A549 (cell line): ENCODE data around the gene THSD7A. TPM values are rescaled to one million over a fixed set of nuclear protein-coding genes. Genes with fewer than 3 reads are reported as not detected.

Experiments used
- ATAC-seq, 2 experiments: fragments of 200-7000 bp in 1 of 2; fragments of >200 bp in 1 of 2; cut with Nextera tagmentation in 1 of 2; cut with Tn5 transposase in 1 of 2; 3 replicates each; pipeline versions ENCODE4 v1.8.0 to v1.9.1; 2018 to 2020; ENCODE audit warnings: mild to moderate bottlenecking in 1 of 2, moderate library complexity in 1 of 2
- CTCF ChIA-PET: fragments of 300-600 bp; sonication (Branson Sonifier 250); formaldehyde crosslinking; extraction: SDS; loops from one replicate; lab custom pipeline; 2021; ENCODE audit warnings: antibody characterized with exemption, inconsistent platforms; lab: Yijun Ruan, JAX
- POLR2A ChIA-PET: fragments of 350-600 bp; formaldehyde crosslinking; extraction: SDS; loops from one replicate; lab custom pipeline; 2021; ENCODE audit warnings: antibody characterized with exemption, inconsistent platforms; lab: Yijun Ruan, JAX
- DNase-seq, 2 experiments: peaks; one replicate each; pipeline versions ENCODE4 v3.0.0 to v3.0.0-alpha.2; 2011 to 2016; ENCODE audit warnings: low read depth in 1 of 2, low spot score in 1 of 2
- FAIRE-seq: peaks from 2 replicates; lab custom pipeline; 2011; peaks lifted over from hg19 to GRCh38; lab: Jason Lieb, UNC
- H3K27ac ChIP-seq, 2 experiments: fragments of >200 bp; sonication (Bioruptor Twin); formaldehyde crosslinking; 3 replicates each; pipeline ENCODE4 v1.5.1; 2016 to 2017
- H3K4me1 ChIP-seq: fragments of >200 bp; sonication (Bioruptor Twin); formaldehyde crosslinking; 3 replicates; pipeline ENCODE4 v1.6.1; 2016
- H3K4me2 ChIP-seq: fragments of >200 bp; sonication (Bioruptor Twin); formaldehyde crosslinking; 3 replicates; pipeline ENCODE4 v1.6.1; 2016
- H3K4me3 ChIP-seq: fragments of >200 bp; sonication (Bioruptor Twin); formaldehyde crosslinking; 3 replicates; pipeline ENCODE4 v1.5.1; 2016
- H3K9me3 ChIP-seq: fragments of >200 bp; sonication (Bioruptor Twin); formaldehyde crosslinking; 3 replicates; pipeline ENCODE4 v1.6.1; 2016
- CBX8 ChIP-seq: fragments of 200-600 bp; sonication (generic); IDR thresholded peaks from 2 replicates; pipeline ENCODE4 v1.6.1; 2016
- CHD2 ChIP-seq: fragments of 150-350 bp; IDR thresholded peaks from 2 replicates; pipeline ENCODE4 v1.6.1; 2014; ENCODE audit warnings: low read length; ENCODE audit not compliant: partially characterized antibody
- CHD4 ChIP-seq: fragments of 200-600 bp; sonication (generic); IDR thresholded peaks from 2 replicates; pipeline ENCODE4 v1.6.1; 2016; ENCODE audit warnings: antibody characterized with exemption, mild to moderate bottlenecking, borderline replicate concordance
- EHMT2 ChIP-seq: fragments of 200-600 bp; sonication (generic); IDR thresholded peaks from 2 replicates; pipeline ENCODE4 v1.6.1; 2016; ENCODE audit warnings: antibody characterized with exemption, low read depth, mild to moderate bottlenecking, moderate library complexity
- EP300 ChIP-seq, 2 experiments: fragments of >200 bp; sonication (Bioruptor Twin); formaldehyde crosslinking; IDR thresholded peaks; 2 replicates in 1 of 2; 3 replicates in 1 of 2; pipeline ENCODE4 v1.6.1; 2016 to 2017
- ESRRA ChIP-seq: fragments of 150-350 bp; IDR thresholded peaks from 2 replicates; pipeline ENCODE4 v1.6.1; 2014; ENCODE audit warnings: mild to moderate bottlenecking, low read length, borderline replicate concordance
- HEYL ChIP-seq: fragments of 250-450 bp; sonication (Bioruptor Pico); IDR thresholded peaks from 2 replicates; pipeline ENCODE4 v1.8.0; 2021; ENCODE audit warnings: mild to moderate bottlenecking, moderate library complexity
- JUNB ChIP-seq: fragments of >200 bp; sonication (Bioruptor Twin); formaldehyde crosslinking; IDR thresholded peaks from 2 replicates; pipeline ENCODE4 v1.6.1; 2016
- NPAS2 ChIP-seq: fragments of 250-450 bp; sonication (Bioruptor Pico); IDR thresholded peaks from 2 replicates; pipeline ENCODE4 v1.8.0; 2022; ENCODE audit warnings: mild to moderate bottlenecking, moderate library complexity, borderline replicate concordance
- POLR2AphosphoS2 ChIP-seq: conservative IDR thresholded peaks from 2 replicates; pipeline ENCODE4 v1.6.1; 2012; ENCODE audit warnings: low read length, improper control_type of control experiment, inconsistent platforms
- RAD21 ChIP-seq, 2 experiments: fragments of >200 bp in 1 of 2; sonication (Bioruptor Twin) in 1 of 2; formaldehyde crosslinking in 1 of 2; IDR thresholded peaks in 1 of 2; conservative IDR thresholded peaks in 1 of 2; 2 replicates in 1 of 2; 3 replicates in 1 of 2; pipeline ENCODE4 v1.6.1; 2012 to 2018; ENCODE audit warnings: inconsistent platforms in 1 of 2
- RARB ChIP-seq: fragments of 250-450 bp; sonication (Bioruptor Pico); IDR thresholded peaks from 2 replicates; pipeline ENCODE4 v1.8.0; 2021; ENCODE audit warnings: mild to moderate bottlenecking, moderate library complexity
- TP53 ChIP-seq: fragments of 250-450 bp; sonication (Bioruptor Pico); IDR thresholded peaks from 2 replicates; pipeline ENCODE4 v1.5.0; 2021; ENCODE audit warnings: mild to moderate bottlenecking, moderate library complexity
- ZC3H11A ChIP-seq: fragments of 450-650 bp; IDR thresholded peaks from 2 replicates; pipeline ENCODE4 v1.6.1; 2014; ENCODE audit warnings: antibody characterized with exemption, mild to moderate bottlenecking
- ZFP36 ChIP-seq: fragments of 450-650 bp; IDR thresholded peaks from 2 replicates; pipeline ENCODE4 v1.6.1; 2014; ENCODE audit warnings: borderline replicate concordance; ENCODE audit not compliant: partially characterized antibody
- WGBS: methylation state at CpG from one replicate; pipeline ENCODE4 v1.1.6; 2017; ENCODE audit errors: missing lambda C conversion rate; 5-methylcytosine and 5-hydroxymethylcytosine counted together
- polyA plus RNA-seq, 4 experiments: library from polyadenylated mRNA; depleted of rRNA in 3 of 4; stranded (reverse); fragments of >200 nt; fragmentation: RNase III in 1 of 4; extraction: RNeasy Plus Mini Kit Qiagen cat#74134 plus additional on column Dnase treatment in 1 of 4; gene quantifications; 2 replicates in 3 of 4; 3 replicates in 1 of 4; pipeline ENCODE4 v1.2.3, GENCODE V29; 2011 to 2017
- TF ChIP-seq, protein P1 (sequence below): IDR thresholded peaks from 2 replicates; pipeline ENCODE4 v1.6.1; 2012
- TF ChIP-seq, protein P2 (sequence below): fragments of >200 bp; sonication (Bioruptor Twin); formaldehyde crosslinking; IDR thresholded peaks from 3 replicates; pipeline ENCODE4 v1.6.1; 2016

THSD7A gene
- polyA plus RNA-seq, 2 of the 4 experiments (the other 2 are of a cell fraction), result 5.7 to 11.8 TPM

DNA sequence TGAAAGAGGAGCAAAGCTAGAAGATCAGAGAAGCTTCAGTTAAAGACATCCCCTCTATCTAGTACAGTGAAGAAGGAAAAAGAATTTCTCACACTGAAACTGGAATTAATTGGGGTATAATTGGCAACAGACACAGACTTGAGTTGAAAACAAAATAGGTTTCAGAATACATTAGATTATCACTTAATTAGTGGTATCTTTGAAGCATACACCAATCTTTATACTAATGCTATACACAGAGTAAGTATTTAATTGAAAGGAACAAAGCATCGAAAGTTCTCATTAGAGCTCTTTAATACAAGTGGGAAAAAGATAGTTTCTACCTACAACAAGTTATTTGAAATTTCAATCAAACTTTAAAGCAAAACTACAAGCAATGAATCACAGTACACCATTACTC is 128.2 kb downstream of the THSD7A start:
- no peak for TF ChIP-seq CHD4
- POLR2A ChIA-PET, result no interaction called here
- H3K9me3 ChIP-seq, result no peaks in the 10 kb centered on the region
- CTCF ChIA-PET, result no interaction called here
- FAIRE-seq, result no peak
- ATAC-seq, result no peak
- H3K4me1 ChIP-seq, result peaks cover 54% of the 10 kb centered on the region
- 85% methylated on average over 1 of the region's 1 CpG for WGBS
- peak overlapping the region in 1 of 2 experiments; percentile 8; a peak in 1 of 6 replicates for H3K27ac ChIP-seq
- no peak for DNase-seq
- no peak overlapping the region for H3K4me3 ChIP-seq
- no peak overlapping the region; the same call in 1 of the 3 replicates for H3K4me2 ChIP-seq

DNA sequence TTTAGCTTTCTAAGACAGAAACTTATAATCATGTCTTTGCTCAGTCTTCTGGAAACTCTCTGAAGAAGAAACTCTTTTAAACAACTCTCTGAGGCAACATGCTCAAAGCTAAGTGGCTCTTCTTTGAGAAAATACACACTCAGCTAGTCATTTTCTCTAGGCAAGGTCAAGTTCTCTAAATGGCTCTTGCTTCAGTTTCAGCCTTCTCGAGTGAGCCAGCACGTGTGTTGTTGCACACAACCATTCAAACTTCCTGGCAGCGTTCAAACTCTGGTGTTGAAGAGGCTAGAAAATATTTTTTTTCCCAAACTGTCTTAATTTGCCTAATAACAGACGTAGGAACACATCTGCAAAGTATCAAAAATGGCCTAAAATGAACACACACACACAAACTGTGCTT is 129.1 kb downstream of the THSD7A start:
- CTCF ChIA-PET, result interaction anchor here (1.1 to 2.1 kb wide), 2 partner anchors 8 to 45 kb away, joined by 3 to 5 read pairs; no protein-coding TSS in a partner anchor
- TF ChIP-seq ESRRA, result no peak
- TF ChIP-seq, all 56 proteins: peak for 0

DNA sequence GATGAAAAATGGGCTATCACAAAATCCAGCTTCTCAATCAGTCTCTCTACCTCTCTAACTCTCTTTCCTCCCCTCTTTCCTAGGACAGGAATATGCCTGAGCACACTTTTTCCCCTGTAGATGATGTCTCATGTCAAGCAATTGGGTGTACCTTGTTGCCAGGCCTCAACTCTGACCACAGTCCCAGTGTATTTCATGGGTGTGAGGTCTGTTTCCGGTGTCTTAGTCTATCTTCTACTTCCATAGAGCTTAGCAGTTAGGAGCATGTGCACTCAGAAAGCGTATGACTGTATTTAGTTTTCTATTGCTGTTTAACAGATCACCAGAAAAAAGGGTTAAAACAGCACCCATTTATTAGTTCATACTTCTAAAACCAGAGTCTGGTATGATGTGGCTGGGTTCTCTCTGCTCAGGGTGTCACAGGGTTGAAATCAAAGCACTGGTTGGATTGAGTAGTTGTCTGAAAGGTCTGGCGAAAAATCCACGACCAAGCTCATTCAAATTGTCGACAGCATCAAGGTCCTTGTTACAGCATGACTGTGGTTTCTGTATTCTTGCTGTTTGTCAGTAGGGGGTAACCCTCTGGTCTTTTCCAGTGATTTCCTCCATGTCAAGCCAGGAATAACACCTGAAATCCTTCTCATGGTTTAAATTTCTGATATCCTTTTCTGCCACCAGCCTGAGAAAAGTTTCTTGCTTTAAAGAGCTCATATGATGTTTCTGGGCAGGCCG is 130.0 kb downstream of the THSD7A start:
- POLR2A ChIA-PET, result no interaction called here
- peak in 1 of 2 experiments; percentile 41 for DNase-seq
- Histone ChIP-seq H3K9me3 (no peaks in the 10 kb centered on the region), H3K4me2 (peak overlapping the region; percentile 21), H3K4me3 (no peak overlapping the region), H3K27ac (peak overlapping the region; percentile 64 to 65), H3K4me1 (peaks cover 37% of the 10 kb centered on the region)
- WGBS, result 59% methylated on average over 6 of the region's 6 CpGs
- no peak for FAIRE-seq
- CTCF ChIA-PET, result interaction anchor here (1.1 to 2.1 kb wide), 2 partner anchors 9 to 44 kb away, joined by 3 to 5 read pairs; no protein-coding TSS in a partner anchor
- peak; percentile 51 to 64; a peak in 4 of 6 replicates for ATAC-seq
- TF ChIP-seq POLR2AphosphoS2 (no peak), TP53 (CRISPR knock-in tag) (no peak), CBX8 (no peak), EP300 (IDR thresholded peaks at IDR 0.05) (no peak)

More for the DNA sequence above, 129.1 kb downstream of the THSD7A start:
- FAIRE-seq (no peak), DNase-seq (no peak), ATAC-seq (no peak)
- POLR2A ChIA-PET, result no interaction called here
- Histone ChIP-seq H3K4me1 (peaks cover 45% of the 10 kb centered on the region), H3K4me2 (peak overlapping the region; percentile 21; the same call in 2 of the 3 replicates), H3K4me3 (no peak overlapping the region), H3K9me3 (no peaks in the 10 kb centered on the region), H3K27ac (peak overlapping the region; percentile 64 to 65)
- 58% methylated on average over 4 of the region's 4 CpGs for WGBS

DNA sequence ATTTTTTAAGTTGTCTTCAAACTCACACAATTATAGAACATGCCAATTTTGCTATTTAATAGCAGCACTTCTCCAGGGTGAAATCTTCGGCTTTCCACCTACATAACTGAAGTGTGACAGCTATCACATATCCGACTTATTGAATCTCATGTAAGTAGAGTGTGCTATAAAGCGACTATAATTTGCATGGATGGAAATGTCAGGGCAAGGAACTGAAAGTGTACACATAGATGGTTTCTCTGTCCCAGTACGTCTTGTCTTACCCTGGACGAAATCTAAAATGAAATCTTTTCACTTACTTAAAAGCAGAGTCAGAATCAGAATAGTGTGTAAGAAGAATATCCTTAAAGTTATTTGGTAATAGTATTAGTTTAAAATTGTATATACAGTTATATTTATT is 132.3 kb downstream of the THSD7A start:
- ATAC-seq (no peak), FAIRE-seq (no peak), DNase-seq (no peak)
- POLR2A ChIA-PET, result no interaction called here
- TF ChIP-seq CHD2 (no peak), ZC3H11A (no peak), NPAS2 (CRISPR knock-in tag) (no peak), JUNB (no peak), EHMT2 (no peak), ZFP36 (no peak), HEYL (CRISPR knock-in tag) (no peak), RAD21 (conservative IDR thresholded peaks at IDR 0.05 in 1 of 2, IDR thresholded peaks at IDR 0.05 in 1 of 2) (no peak), RARB (CRISPR knock-in tag) (no peak)
- TF ChIP-seq, protein P1, sequence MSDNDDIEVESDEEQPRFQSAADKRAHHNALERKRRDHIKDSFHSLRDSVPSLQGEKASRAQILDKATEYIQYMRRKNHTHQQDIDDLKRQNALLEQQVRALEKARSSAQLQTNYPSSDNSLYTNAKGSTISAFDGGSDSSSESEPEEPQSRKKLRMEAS, result no peak
- TF ChIP-seq, protein P2, sequence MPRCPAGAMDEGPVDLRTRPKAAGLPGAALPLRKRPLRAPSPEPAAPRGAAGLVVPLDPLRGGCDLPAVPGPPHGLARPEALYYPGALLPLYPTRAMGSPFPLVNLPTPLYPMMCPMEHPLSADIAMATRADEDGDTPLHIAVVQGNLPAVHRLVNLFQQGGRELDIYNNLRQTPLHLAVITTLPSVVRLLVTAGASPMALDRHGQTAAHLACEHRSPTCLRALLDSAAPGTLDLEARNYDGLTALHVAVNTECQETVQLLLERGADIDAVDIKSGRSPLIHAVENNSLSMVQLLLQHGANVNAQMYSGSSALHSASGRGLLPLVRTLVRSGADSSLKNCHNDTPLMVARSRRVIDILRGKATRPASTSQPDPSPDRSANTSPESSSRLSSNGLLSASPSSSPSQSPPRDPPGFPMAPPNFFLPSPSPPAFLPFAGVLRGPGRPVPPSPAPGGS, result no peak
- CTCF ChIA-PET, result no interaction called here
- Histone ChIP-seq H3K4me2 (peak overlapping the region; percentile 60), H3K4me1 (peaks cover 17% of the 10 kb centered on the region), H3K27ac (peak overlapping the region; percentile 54 to 57; a peak in 4 of 6 replicates), H3K9me3 (no peaks in the 10 kb centered on the region), H3K4me3 (no peak overlapping the region)
- WGBS, result 63% methylated on average over 5 of the region's 5 CpGs
